Left kidney (tissue), 2 donors: Measurements from ENCODE around the gene CPLX3. TPM values are rescaled to one million over a fixed set of nuclear protein-coding genes. Genes with fewer than 3 reads are reported as not detected.

Source experiments
- DNase-seq: peaks from one replicate; pipeline ENCODE4 v3.0.0-alpha.2; 2013
- polyA plus RNA-seq: library from polyadenylated mRNA; unstranded; fragments of 120-200 nt; gene quantifications from one replicate; pipeline ENCODE4 v1.2.1, GENCODE V29; 2013; ENCODE audit not compliant: insufficient read length

The CPLX3 gene
- polyA plus RNA-seq, 1 donor: not detected

DNA sequence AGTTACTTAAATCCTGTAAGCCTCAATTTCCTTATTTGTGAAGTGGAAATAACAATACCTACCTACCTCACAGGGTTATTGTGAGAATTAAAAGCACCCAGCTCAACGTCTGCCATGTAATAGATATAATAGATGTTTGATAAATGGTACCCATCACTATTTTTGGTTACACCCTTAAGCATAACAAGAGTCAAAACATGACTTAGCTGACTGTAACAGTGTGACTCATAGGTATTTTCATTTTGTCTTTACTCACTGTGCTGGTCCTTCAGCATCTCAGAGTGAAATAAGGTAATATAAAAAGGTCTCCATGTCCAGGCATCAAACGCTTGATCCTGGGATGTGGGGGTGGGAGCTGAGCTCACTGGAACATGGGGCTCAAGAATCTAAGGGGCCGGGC is 3.1 kb downstream of the CPLX3 start:
- DNase-seq: no peak

- DNase-seq: no peak
Observed at GRCh38 chr15:74829991-74830390, 3.6 kb downstream of the CPLX3 start.

DNA sequence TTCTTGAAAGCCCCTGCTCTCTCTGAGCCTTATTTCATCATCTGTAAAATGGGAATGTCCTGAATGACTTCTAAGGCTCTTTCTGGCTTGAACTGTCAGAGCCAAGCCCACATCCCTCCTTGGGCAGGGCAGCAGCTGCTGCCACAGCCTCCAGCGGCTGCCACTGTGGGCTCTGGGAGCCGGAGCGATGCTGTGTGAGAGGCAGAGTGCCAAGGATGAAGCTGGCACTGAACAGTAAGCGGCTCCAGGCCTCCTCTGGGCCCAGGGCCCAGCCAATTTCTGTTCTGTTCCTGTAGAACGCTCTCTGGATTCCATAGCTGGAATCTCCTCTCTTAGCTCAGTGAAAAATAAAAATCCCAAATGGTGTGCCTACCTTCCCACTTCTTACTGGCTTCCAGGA is 4.4 kb downstream of the CPLX3 start:
- no peak for DNase-seq

DNA sequence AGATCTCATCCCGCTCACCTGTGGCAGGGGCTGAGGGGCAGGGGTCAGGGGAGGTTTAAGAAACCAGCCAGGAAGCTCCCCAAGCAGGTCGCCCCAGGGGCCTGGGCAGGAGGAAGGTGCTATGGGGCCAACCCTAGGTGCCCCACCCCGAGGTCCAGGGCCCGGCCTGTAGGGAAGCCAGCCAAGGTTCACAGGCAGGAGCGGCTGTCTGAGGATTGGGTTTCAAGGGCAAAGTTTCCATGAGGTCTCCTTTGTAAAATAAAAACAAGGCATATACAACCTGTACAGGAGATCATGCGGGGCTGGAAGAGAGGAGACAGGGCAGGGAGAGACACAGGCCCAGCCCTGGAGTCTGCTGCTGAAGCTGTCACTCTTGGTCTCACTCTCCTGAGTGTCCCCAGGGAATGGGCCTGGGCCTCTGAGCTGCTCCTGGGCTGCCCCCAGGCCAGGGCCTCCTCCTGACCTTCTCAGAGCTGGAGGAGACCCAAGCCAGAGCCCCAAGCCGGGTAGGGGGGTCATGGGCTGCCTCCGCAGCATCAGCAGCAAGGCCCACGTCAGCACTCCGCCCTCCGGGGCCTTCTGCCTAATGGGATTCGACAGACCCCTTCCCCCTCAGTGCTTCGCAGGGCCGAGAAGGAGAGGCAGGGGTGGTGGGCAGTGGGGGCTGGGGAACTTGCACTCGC is 5.5 kb downstream of the CPLX3 start:
- DNase-seq: no peak

- no peak for DNase-seq
Observed at GRCh38 chr15:74832826-74833225, 6.4 kb downstream of the CPLX3 start.

- DNase-seq: no peak
Observed at GRCh38 chr15:74833376-74834107, 7.1 kb downstream of the CPLX3 start.

- no peak for DNase-seq
Observed at GRCh38 chr15:74835312-74835823, 8.9 kb downstream of the CPLX3 start.

DNA sequence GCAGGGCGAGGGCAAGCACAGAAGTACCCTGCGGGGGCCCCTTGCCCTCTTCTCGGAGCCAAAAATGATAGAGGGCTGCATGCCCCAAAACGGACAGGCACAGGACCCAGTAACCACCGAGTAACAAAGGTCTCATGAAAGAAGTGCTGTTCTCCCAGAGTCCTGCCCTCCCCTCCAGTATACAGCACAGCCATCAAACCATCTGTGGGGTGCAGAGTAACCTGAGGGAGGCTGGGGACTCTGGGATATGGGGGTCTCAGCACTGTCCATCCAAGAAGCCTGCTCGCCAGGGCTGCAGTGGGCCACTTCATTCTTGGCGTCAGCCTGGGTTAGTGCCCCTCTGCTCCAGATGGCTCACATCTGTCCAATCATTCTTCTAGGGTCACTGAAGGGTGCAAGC is 10.4 kb downstream of the CPLX3 start:
- no peak for DNase-seq

- no peak for DNase-seq
Observed at GRCh38 chr15:74837482-74838136, 11.2 kb downstream of the CPLX3 start.

- no peak for DNase-seq
Observed at GRCh38 chr15:74838137-74838516, 11.7 kb downstream of the CPLX3 start.

GRCh38 chr15:74838746-74839525 is 12.5 kb downstream of the CPLX3 start:
- DNase-seq: no peak

DNA sequence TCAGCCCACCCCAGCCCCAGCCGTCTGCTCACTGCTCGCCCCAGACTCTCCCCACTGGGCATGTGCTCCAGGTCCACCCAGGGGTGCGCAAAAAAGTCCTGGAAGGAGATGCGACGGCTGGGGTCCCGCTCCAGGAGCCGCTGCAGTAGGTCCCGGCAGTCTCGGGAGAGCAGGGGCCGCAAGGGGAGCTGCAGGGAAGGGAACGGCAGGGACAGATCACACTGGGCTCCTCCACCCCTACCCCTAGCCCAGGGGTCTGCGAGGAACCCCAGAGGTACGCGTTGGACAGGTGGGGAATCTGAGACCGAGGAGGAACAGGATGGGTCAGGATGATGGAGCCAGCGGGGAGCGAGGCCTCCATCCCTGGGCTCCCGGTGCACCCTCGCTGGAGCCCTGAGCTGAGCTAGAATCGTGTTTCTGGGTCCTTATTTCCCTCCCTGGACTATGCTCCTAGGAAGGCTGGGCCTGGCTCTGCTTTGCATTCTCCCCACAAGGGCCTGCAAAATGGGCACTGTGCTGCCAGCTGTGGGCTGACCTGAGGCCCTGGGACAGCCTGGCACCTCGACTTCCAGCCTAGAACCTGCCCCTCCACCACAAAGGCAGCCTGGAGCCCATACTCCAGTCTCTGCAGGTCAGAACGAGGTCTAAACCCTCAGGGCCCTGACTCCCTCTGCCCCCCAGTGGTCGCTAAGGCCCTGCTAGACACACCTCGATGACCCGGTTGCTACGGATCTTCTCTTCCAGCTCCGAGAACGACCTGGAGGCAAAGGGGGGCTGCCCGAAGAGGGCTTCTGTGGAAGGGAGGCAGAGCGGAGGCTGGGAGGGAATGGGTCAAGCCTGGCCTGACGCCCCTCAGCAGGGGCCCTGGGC is 13.3 kb downstream of the CPLX3 start:
- no peak for DNase-seq

DNA sequence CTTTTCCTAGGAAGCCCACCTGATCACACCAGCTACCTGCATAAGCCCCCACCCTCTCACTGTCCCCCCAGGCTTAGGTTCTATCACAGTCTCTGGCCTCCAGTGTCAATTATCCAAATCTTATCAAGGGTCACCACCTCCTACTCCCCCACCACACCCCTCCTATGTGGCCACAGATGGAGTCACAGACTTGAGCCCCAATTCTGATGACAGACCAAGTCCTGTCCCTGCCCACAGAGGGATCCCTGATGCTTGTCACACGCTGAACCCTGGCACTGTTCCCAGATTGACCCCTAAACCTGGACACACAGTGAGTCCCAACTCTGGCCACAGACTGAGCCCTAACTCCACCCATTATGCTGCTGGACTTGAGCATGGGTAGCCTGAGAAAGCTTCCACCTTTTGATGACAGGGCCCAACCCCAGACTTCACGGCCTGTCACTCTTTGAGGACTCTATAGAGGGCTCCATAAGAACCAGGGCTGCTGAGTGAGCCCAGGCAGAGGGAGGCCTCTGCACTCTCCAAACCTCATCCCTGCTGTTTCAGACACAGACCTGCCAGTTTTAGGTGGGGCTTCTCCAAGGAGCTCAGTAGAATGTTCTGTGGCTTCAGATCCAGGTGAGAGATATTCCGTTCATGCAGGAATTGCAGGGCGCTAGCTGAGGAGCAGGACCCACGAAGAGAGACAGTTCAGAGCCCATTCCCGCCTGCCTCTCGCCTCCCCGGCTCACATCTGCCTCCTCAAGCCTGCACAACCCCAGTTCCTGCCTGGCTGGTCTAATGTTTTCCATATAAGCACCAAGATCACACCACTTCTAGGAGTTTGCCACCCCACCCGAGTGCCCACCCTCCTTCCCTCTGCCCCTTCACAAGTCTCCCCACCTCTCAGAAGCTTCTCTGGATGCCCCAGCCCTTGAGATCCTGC is 14.7 kb downstream of the CPLX3 start:
- DNase-seq: no peak

DNA sequence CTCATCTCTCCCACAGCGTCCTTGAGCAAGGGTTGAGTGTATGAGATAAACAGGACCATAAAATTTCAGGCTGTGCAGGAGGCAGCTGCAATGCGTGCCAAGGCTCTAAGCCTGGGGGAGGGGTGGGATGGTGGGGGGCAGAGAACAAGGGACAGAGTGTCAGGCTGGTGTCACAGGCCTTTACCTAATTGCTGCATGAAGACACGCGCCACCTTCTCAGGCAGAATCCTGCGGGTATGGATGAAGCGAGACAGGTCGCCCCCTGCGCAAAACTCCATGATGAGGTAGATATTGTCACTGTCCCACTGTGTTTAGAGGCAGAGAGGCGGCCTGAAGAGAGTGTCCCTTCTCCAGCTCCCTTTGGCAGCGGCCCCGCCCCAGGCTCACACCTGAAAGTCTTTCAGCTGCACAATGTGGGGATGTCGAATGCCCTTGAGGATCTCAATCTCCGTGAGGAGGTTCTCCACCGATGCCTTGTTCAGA is 15.5 kb downstream of the CPLX3 start:
- DNase-seq: no peak

GRCh38 chr15:74842581-74843444 is 16.4 kb downstream of the CPLX3 start, which contains the start of gene ULK3:
Gene ULK3 (minus strand): TSS chr15:74843156. CDS start chr15:74843105, 51 bp downstream.
- DNase-seq: peak; percentile 85

- no peak for DNase-seq
Observed at GRCh38 chr15:74843445-74843828, 17.0 kb downstream of the CPLX3 start.

GRCh38 chr15:74843891-74844299 is 17.5 kb downstream of the CPLX3 start:
- DNase-seq: no peak

- DNase-seq: no peak
Observed at GRCh38 chr15:74844319-74845207, 18.1 kb downstream of the CPLX3 start.
